ENCODE measurements around the gene GNAI2. TPM values are rescaled to one million over a fixed set of nuclear protein-coding genes. Genes with fewer than 3 reads are reported as not detected.

GNAI2 gene
- polyA plus RNA-seq, 1 of the 3 experiments (the other 2 are of a cell fraction), result 649 TPM

DNA sequence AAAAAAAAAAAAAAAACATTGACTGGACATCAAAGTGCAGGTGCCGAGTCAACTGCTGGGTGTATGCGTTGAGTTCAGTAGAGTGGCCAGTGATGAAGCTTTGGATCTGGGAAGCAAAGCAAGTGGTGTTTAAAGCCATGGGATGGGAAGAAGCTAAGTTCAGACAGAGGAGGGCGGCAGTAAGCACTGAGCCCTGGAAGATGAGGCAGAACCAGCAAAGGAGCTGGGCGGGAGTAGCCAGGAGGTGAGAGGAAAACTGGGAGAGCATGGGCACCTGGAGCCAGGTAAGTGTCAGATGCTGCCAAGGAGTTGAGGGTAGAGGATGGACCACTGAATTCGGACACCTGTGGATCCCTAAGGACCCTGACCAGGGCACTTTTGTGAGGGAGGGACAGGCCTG, 11.4 kb upstream of the GNAI2 start:
- no peaks in the 10 kb centered on the region for H3K36me3 ChIP-seq (replicated peaks in 1 of 2; ENCODE audit: control insufficient read depth in 1 of 2, insufficient read depth in 2 of 2, low read length in 1 of 2)
- no peak overlapping the region for H3K4me2 ChIP-seq
- H3K4me3 ChIP-seq (ENCODE audit: low read depth in 2 of 2, low read length in 1 of 2), result no peak overlapping the region
- no peaks in the 10 kb centered on the region for H3K9me2 ChIP-seq
- no peak overlapping the region for H3K27ac ChIP-seq (ENCODE audit: low read depth in 2 of 2, low read length in 1 of 2)
- TF ChIP-seq, protein P1, sequence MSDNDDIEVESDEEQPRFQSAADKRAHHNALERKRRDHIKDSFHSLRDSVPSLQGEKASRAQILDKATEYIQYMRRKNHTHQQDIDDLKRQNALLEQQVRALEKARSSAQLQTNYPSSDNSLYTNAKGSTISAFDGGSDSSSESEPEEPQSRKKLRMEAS (IDR thresholded peaks at IDR 0.05; ENCODE audit: low read depth), result no peak
- TF ChIP-seq GATA2 (CRISPR knock-in tag; IDR thresholded peaks at IDR 0.05), result no peak
- no peak for TF ChIP-seq RCOR1 (IDR thresholded peaks at IDR 0.05; ENCODE audit: low read length)
- no peak for TF ChIP-seq MXI1 (IDR thresholded peaks at IDR 0.05; ENCODE audit: low read depth, low read length)
- no peak for TF ChIP-seq POLR2AphosphoS5 (IDR thresholded peaks at IDR 0.05; ENCODE audit: low read depth, low read length)
- TF ChIP-seq GABPA (IDR thresholded peaks at IDR 0.05; ENCODE audit: low read depth), result no peak
- no peak for TF ChIP-seq RAD21 (IDR thresholded peaks at IDR 0.05; ENCODE audit: low read length)
- no peak for TF ChIP-seq SMC3 (IDR thresholded peaks at IDR 0.05; ENCODE audit: low read depth, low read length)
- TF ChIP-seq FOXM1 (IDR thresholded peaks at IDR 0.05; ENCODE audit: low read depth), result no peak
- no peak for TF ChIP-seq FOXJ3 (CRISPR knock-in tag; IDR thresholded peaks at IDR 0.05)
- TF ChIP-seq YY1 (IDR thresholded peaks at IDR 0.05; ENCODE audit: low read depth), result no peak
- no peaks in the 10 kb centered on the region for H3K9me3 ChIP-seq
- CTCF ChIA-PET, result interaction anchor here (1.3 to 61.6 kb wide), 8 partner anchors 9 to 103 kb away, joined by 4 to 1375 read pairs (median 78); partner anchors contain the start of genes GNAI2, GNAT1, LSMEM2 and SLC38A3
- H3K9ac ChIP-seq, result no peak overlapping the region
- H3K79me2 ChIP-seq (ENCODE audit: insufficient read depth), result no peaks in the 10 kb centered on the region
- no peak overlapping the region for H2AFZ ChIP-seq (ENCODE audit: low read depth)
- H3K27me3 ChIP-seq (ENCODE audit: insufficient read depth), result peaks cover 7% of the 10 kb centered on the region; the same call in 1 of the 2 replicates
- no peak for DNase-seq
- H3F3A ChIP-seq (replicated peaks; ENCODE audit: insufficient read depth), result peaks cover 3% of the 10 kb centered on the region
- 33% methylated on average over 5 of the region's 5 CpGs for WGBS (ENCODE audit: low lambda C conversion rate)
- POLR2A ChIA-PET, result interaction anchor here (0.6 kb wide), 1 partner anchor 113 kb away, joined by 3 read pairs; no protein-coding TSS in a partner anchor
- no peaks in the 10 kb centered on the region for H4K20me1 ChIP-seq (ENCODE audit: insufficient read depth)
- H3K4me1 ChIP-seq (ENCODE audit: control insufficient read depth in 1 of 2, insufficient read depth in 2 of 2, low read depth in 1 of 2, low read length in 1 of 2), result peaks cover 0 to 9% of the 10 kb centered on the region in 2 experiments; a peak in 1 of 4 replicates

DNA sequence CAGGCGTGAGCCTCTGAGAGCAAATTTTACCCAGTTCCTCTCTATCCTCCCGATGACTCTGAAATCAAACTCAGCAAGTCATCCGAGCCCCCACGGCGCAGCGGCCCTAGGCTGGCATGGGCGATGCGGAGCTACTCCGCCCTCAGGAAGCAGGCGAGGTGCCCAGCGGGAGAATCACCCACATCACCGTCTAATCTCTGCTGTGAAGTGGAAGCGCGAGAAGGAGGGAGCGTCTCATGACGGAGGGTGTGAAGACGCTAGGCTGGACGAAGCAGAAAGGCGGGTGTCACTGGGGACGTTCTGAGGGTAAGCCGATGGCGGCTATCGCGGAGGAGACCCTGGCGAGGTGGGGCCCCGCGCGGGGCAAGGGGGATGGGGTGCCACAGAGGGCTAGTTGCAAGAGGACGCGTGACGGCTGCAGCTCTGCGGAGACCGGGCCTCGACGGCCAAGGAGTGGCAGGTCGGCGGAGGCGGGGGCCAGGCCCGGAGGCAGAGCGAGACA, 9.1 kb upstream of the GNAI2 start:
- H3K9me2 ChIP-seq, result no peaks in the 10 kb centered on the region
- peak overlapping the region; percentile 46; the same call in 1 of the 2 replicates for H3K9ac ChIP-seq
- H3K4me1 ChIP-seq (ENCODE audit: control insufficient read depth in 1 of 2, insufficient read depth in 2 of 2, low read depth in 1 of 2, low read length in 1 of 2), result peaks cover 0 to 9% of the 10 kb centered on the region in 2 experiments; a peak in 1 of 4 replicates
- TF ChIP-seq NRF1 (IDR thresholded peaks at IDR 0.05; ENCODE audit: low read depth, low read length), result no peak
- TF ChIP-seq, protein P2, sequence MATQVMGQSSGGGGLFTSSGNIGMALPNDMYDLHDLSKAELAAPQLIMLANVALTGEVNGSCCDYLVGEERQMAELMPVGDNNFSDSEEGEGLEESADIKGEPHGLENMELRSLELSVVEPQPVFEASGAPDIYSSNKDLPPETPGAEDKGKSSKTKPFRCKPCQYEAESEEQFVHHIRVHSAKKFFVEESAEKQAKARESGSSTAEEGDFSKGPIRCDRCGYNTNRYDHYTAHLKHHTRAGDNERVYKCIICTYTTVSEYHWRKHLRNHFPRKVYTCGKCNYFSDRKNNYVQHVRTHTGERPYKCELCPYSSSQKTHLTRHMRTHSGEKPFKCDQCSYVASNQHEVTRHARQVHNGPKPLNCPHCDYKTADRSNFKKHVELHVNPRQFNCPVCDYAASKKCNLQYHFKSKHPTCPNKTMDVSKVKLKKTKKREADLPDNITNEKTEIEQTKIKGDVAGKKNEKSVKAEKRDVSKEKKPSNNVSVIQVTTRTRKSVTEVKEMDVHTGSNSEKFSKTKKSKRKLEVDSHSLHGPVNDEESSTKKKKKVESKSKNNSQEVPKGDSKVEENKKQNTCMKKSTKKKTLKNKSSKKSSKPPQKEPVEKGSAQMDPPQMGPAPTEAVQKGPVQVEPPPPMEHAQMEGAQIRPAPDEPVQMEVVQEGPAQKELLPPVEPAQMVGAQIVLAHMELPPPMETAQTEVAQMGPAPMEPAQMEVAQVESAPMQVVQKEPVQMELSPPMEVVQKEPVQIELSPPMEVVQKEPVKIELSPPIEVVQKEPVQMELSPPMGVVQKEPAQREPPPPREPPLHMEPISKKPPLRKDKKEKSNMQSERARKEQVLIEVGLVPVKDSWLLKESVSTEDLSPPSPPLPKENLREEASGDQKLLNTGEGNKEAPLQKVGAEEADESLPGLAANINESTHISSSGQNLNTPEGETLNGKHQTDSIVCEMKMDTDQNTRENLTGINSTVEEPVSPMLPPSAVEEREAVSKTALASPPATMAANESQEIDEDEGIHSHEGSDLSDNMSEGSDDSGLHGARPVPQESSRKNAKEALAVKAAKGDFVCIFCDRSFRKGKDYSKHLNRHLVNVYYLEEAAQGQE (IDR thresholded peaks at IDR 0.05; ENCODE audit: low read depth, low read length), result no peak
- TF ChIP-seq TEAD4 (IDR thresholded peaks at IDR 0.05; ENCODE audit: borderline replicate concordance, insufficient read depth), result no peak
- TF ChIP-seq RXRA (IDR thresholded peaks at IDR 0.05; ENCODE audit: borderline replicate concordance, low read depth), result no peak
- TF ChIP-seq GATA2 (CRISPR knock-in tag; IDR thresholded peaks at IDR 0.05), result no peak
- TF ChIP-seq SMC3 (IDR thresholded peaks at IDR 0.05; ENCODE audit: low read depth, low read length), result no peak
- TF ChIP-seq TCF12 (IDR thresholded peaks at IDR 0.05), result no peak
- TF ChIP-seq MEF2A (IDR thresholded peaks at IDR 0.05; ENCODE audit: borderline replicate concordance, low read depth), result no peak
- no peak for TF ChIP-seq GABPA (IDR thresholded peaks at IDR 0.05; ENCODE audit: low read depth)
- no peak for TF ChIP-seq FOXM1 (IDR thresholded peaks at IDR 0.05; ENCODE audit: low read depth)
- TF ChIP-seq, protein P3, sequence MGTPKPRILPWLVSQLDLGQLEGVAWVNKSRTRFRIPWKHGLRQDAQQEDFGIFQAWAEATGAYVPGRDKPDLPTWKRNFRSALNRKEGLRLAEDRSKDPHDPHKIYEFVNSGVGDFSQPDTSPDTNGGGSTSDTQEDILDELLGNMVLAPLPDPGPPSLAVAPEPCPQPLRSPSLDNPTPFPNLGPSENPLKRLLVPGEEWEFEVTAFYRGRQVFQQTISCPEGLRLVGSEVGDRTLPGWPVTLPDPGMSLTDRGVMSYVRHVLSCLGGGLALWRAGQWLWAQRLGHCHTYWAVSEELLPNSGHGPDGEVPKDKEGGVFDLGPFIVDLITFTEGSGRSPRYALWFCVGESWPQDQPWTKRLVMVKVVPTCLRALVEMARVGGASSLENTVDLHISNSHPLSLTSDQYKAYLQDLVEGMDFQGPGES (IDR thresholded peaks at IDR 0.05; ENCODE audit: low read depth, low read length), result no peak
- no peak for TF ChIP-seq FOXJ3 (CRISPR knock-in tag; IDR thresholded peaks at IDR 0.05)
- no peak for TF ChIP-seq MXI1 (IDR thresholded peaks at IDR 0.05; ENCODE audit: low read depth, low read length)
- TF ChIP-seq EZH2phosphoT487 (IDR thresholded peaks at IDR 0.05; ENCODE audit: borderline replicate concordance, low read depth), result no peak
- no peak for TF ChIP-seq RAD21 (IDR thresholded peaks at IDR 0.05; ENCODE audit: low read length)
- TF ChIP-seq NFIC (IDR thresholded peaks at IDR 0.05; ENCODE audit: borderline replicate concordance), result no peak
- no peak for TF ChIP-seq JUND (IDR thresholded peaks at IDR 0.05)
- H3K27ac ChIP-seq (ENCODE audit: low read depth in 2 of 2, low read length in 1 of 2), result no peak overlapping the region; a peak in 1 of 4 replicates
- no peaks in the 10 kb centered on the region for H3K79me2 ChIP-seq (ENCODE audit: insufficient read depth)
- H3K27me3 ChIP-seq (ENCODE audit: insufficient read depth), result peaks cover 7% of the 10 kb centered on the region; the same call in 1 of the 2 replicates
- H3K36me3 ChIP-seq (replicated peaks in 1 of 2; ENCODE audit: control insufficient read depth in 1 of 2, insufficient read depth in 2 of 2, low read length in 1 of 2), result no peaks in the 10 kb centered on the region
- no peaks in the 10 kb centered on the region for H3K9me3 ChIP-seq
- H3K4me2 ChIP-seq, result peak overlapping the region; percentile 90
- ChIA-PET POLR2A (interaction anchor here (0.6 to 2.2 kb wide), 3 partner anchors 9 to 553 kb away, joined by 3 to 14 read pairs (median 4); partner anchors contain the start of gene GNAI2), CTCF (interaction anchor here (0.6 to 61.6 kb wide), 20 partner anchors 19 to 162 kb away, joined by 3 to 1375 read pairs (median 6); partner anchors contain the start of genes GNAI2, GNAT1, IFRD2 and LSMEM2)
- no peaks in the 10 kb centered on the region for H4K20me1 ChIP-seq (ENCODE audit: insufficient read depth)
- peak overlapping the region; percentile 95 for H2AFZ ChIP-seq (ENCODE audit: low read depth)
- peaks cover 3% of the 10 kb centered on the region for H3F3A ChIP-seq (replicated peaks; ENCODE audit: insufficient read depth)
- peak overlapping the region; percentile 73 to 77 for H3K4me3 ChIP-seq (ENCODE audit: low read depth in 2 of 2, low read length in 1 of 2)
- WGBS (ENCODE audit: low lambda C conversion rate), result 1% methylated on average over 27 of the region's 40 CpGs
- DNase-seq, result no peak
